HCT116 (cell line): ENCODE measurements around the gene FHL3. TPM values are rescaled to one million over a fixed set of nuclear protein-coding genes. Genes with fewer than 3 reads are reported as not detected.
A peak's percentile ranks its signal among the peaks of the same experiment; 100 is the strongest.

Experiments used
- ATAC-seq: fragments of 200-7000 bp; cut with Tn5 transposase; 2 replicates; pipeline ENCODE4 v1.9.1; 2020; ENCODE audit warnings: mild to moderate bottlenecking, moderate library complexity
- BruUV-seq: library from RNA; stranded (reverse); fragments of 400-500 nt; replicated peaks from 2 replicates; lab custom pipeline; 2021; lab: Mats Ljungman, UMichigan
- CTCF ChIA-PET: fragments of 300-600 bp; sonication (Branson Sonifier 250); formaldehyde crosslinking; loops from one replicate; lab custom pipeline; 2021; ENCODE audit warnings: antibody characterized with exemption; lab: Charles Lee
- POLR2A ChIA-PET: fragments of 300-600, 350-600 bp; sonication (Branson Sonifier 250); formaldehyde crosslinking; loops from one replicate; lab custom pipeline; 2021; ENCODE audit warnings: antibody characterized with exemption; lab: Charles Lee
- RAD21 ChIA-PET, 2 experiments: fragments of 300-600 bp; sonication (Branson Sonifier 250); formaldehyde crosslinking; loops; one replicate each; lab custom pipeline; 2023; ENCODE audit warnings: low total read pairs in 2 of 2; ENCODE audit not compliant: uncharacterized antibody in 2 of 2, unreplicated experiment in 2 of 2, low non-redundant PET in 1 of 2; lab: Charles Lee
- DNase-seq: peaks from one replicate; pipeline ENCODE4 v3.0.0-alpha.2; 2010; ENCODE audit warnings: low read depth, low spot score
- H2AFZ ChIP-seq: fragments of 200-600 bp; shearing (Covaris generic), sonication (generic); 2 replicates; pipeline ENCODE4 v1.6.1; 2017; ENCODE audit warnings: low read depth, mixed run types, mixed read lengths, antibody characterized with exemption, low read length; ENCODE audit not compliant: poor library complexity, severe bottlenecking
- H3K27ac ChIP-seq: 2 replicates; pipeline ENCODE4 v1.5.1; 2012; ENCODE audit warnings: low read depth, low read length
- H3K27me3 ChIP-seq: fragments of 200-600 bp; sonication (generic); 2 replicates; pipeline ENCODE4 v1.6.1; 2016; ENCODE audit warnings: mixed run types, low read length, mixed read lengths; ENCODE audit not compliant: insufficient read depth
- H3K36me3 ChIP-seq, 2 experiments: fragments of 200-500 bp in 1 of 2; fragments of 200-600 bp in 1 of 2; sonication (Bioruptor generic) in 1 of 2; sonication (generic) in 1 of 2; 2 replicates each; pipeline versions ENCODE4 v1.5.1 to v1.6.1; 2014 to 2016; ENCODE audit warnings: low read length in 2 of 2, inconsistent platforms in 1 of 2, mixed read lengths in 1 of 2, mixed run types in 1 of 2; ENCODE audit not compliant: insufficient read depth in 2 of 2, control insufficient read depth in 1 of 2
- H3K4me1 ChIP-seq, 2 experiments: fragments of 200-600 bp in 1 of 2; sonication (generic) in 1 of 2; 2 replicates each; pipeline versions ENCODE4 v1.5.1 to v1.6.1; 2012 to 2017; ENCODE audit warnings: low read length in 2 of 2, inconsistent platforms in 1 of 2, mild to moderate bottlenecking in 1 of 2, mixed read lengths in 1 of 2, mixed run types in 1 of 2, moderate library complexity in 1 of 2; ENCODE audit not compliant: insufficient read depth in 2 of 2, control insufficient read depth in 1 of 2
- H3K4me2 ChIP-seq: fragments of 200-600 bp; sonication (generic); 2 replicates; pipeline ENCODE4 v1.6.1; 2017; ENCODE audit warnings: mixed run types, low read length, mixed read lengths
- H3K4me3 ChIP-seq, 2 experiments: fragments of 200-600 bp in 1 of 2; sonication (generic) in 1 of 2; replicated peaks in 1 of 2; 2 replicates each; pipeline ENCODE4 v1.5.1; 2011 to 2016; ENCODE audit warnings: low read length in 2 of 2, control low read depth in 1 of 2, low read depth in 1 of 2, mild to moderate bottlenecking in 1 of 2, mixed read lengths in 1 of 2, mixed run types in 1 of 2
- H3K79me2 ChIP-seq: fragments of 200-600 bp; sonication (generic); 2 replicates; pipeline ENCODE4 v1.6.1; 2017; ENCODE audit warnings: mild to moderate bottlenecking, mixed run types, low read length, moderate library complexity, mixed read lengths; ENCODE audit not compliant: insufficient read depth
- H3K9ac ChIP-seq: fragments of 200-600 bp; sonication (generic); 2 replicates; pipeline ENCODE4 v1.6.1; 2016; ENCODE audit warnings: low read length, mixed read lengths
- H3K9me2 ChIP-seq: fragments of 200-600 bp; sonication (generic), shearing (Covaris generic); 2 replicates; pipeline ENCODE4 v1.6.1; 2017; ENCODE audit warnings: mixed run types, mild to moderate bottlenecking, moderate library complexity; ENCODE audit not compliant: insufficient read depth
- H3K9me3 ChIP-seq, 2 experiments: fragments of 200-500 bp in 1 of 2; fragments of 200-600 bp in 1 of 2; sonication (Bioruptor generic) in 1 of 2; sonication (generic) in 1 of 2; 2 replicates each; pipeline ENCODE4 v1.6.1; 2014 to 2017; ENCODE audit warnings: low read length in 2 of 2, mixed read lengths in 2 of 2, inconsistent platforms in 1 of 2, low read depth in 1 of 2, mild to moderate bottlenecking in 1 of 2, mixed run types in 1 of 2, moderate library complexity in 1 of 2; ENCODE audit not compliant: control insufficient read depth in 1 of 2, insufficient read depth in 1 of 2
- H4K20me1 ChIP-seq: fragments of 200-600 bp; sonication (generic), shearing (Covaris generic); 2 replicates; pipeline ENCODE4 v1.6.1; 2017; ENCODE audit warnings: mixed run types, mild to moderate bottlenecking, moderate library complexity; ENCODE audit not compliant: insufficient read depth
- CBX3 ChIP-seq: IDR thresholded peaks from 2 replicates; pipeline ENCODE4 v1.6.1; 2012; ENCODE audit warnings: low read depth
- EGR1 ChIP-seq: IDR thresholded peaks from 2 replicates; pipeline ENCODE4 v1.6.1; 2012; ENCODE audit warnings: low read depth
- ELF1 ChIP-seq: IDR thresholded peaks from 2 replicates; pipeline ENCODE4 v1.6.1; 2012; ENCODE audit warnings: low read depth, borderline replicate concordance
- EZH2phosphoT487 ChIP-seq: fragments of 200-600 bp; IDR thresholded peaks from 2 replicates; pipeline ENCODE4 v1.6.1; 2018; ENCODE audit warnings: antibody characterized with exemption, borderline replicate concordance
- FOSL1 ChIP-seq: IDR thresholded peaks from 2 replicates; pipeline ENCODE4 v1.6.1; 2012; ENCODE audit warnings: low read depth
- JUND ChIP-seq: IDR thresholded peaks from 2 replicates; pipeline ENCODE4 v1.6.1; 2012
- POLR2A ChIP-seq: IDR thresholded peaks from 2 replicates; pipeline ENCODE4 v1.7.0; 2011; ENCODE audit warnings: borderline replicate concordance; ENCODE audit not compliant: insufficient read depth, insufficient read length; ENCODE audit errors: extremely low read depth
- RAD21 ChIP-seq: IDR thresholded peaks from 2 replicates; pipeline ENCODE4 v1.6.1; 2012; ENCODE audit warnings: low read depth, mild to moderate bottlenecking
- TCF7L2 ChIP-seq: IDR thresholded peaks from 2 replicates; pipeline ENCODE4 v1.7.0; 2011; ENCODE audit warnings: borderline replicate concordance, inconsistent platforms; ENCODE audit not compliant: insufficient read depth, insufficient read length; ENCODE audit errors: extremely low read depth
- YY1 ChIP-seq: IDR thresholded peaks from 2 replicates; pipeline ENCODE4 v1.6.1; 2011; ENCODE audit warnings: low read length, low read depth, moderate library complexity, mild to moderate bottlenecking; ENCODE audit not compliant: insufficient replicate concordance; ENCODE audit errors: extremely low read depth
- ZFX ChIP-seq: fragments of 450-650 bp; IDR thresholded peaks from 2 replicates; pipeline ENCODE4 v1.6.1; 2017
- ZNF274 ChIP-seq: fragments of 200-500 bp; sonication (Bioruptor generic); IDR thresholded peaks from 2 replicates; pipeline ENCODE4 v1.6.1; 2014; ENCODE audit warnings: mild to moderate bottlenecking, low read depth, low read length, inconsistent platforms
- intact Hi-C: fragments of 100-400 bp; cut with micrococcal nuclease; formaldehyde crosslinking; loops from 2 replicates; pipeline ENCODE4 v1.10.0; 2022
- total RNA-seq: library from RNA; stranded (reverse); gene quantifications from one replicate; pipeline ENCODE4 v1.2.1, GENCODE V29; 2021; ENCODE audit not compliant: unreplicated experiment
- TF ChIP-seq, protein P1 (sequence below): IDR thresholded peaks from 2 replicates; pipeline ENCODE4 v1.6.1; 2012; ENCODE audit warnings: low read depth
- TF ChIP-seq, protein P2 (sequence below), 3 experiments: fragments of 200-600 bp in 1 of 3; sonication (generic) in 1 of 3; IDR thresholded peaks in 2 of 3; conservative IDR thresholded peaks in 1 of 3; 2 replicates each; pipeline ENCODE4 v1.5.1; 2012 to 2017; ENCODE audit warnings: low read depth in 2 of 3, low read length in 2 of 3, antibody characterized with exemption in 1 of 3, borderline replicate concordance in 1 of 3, control low read depth in 1 of 3, mild to moderate bottlenecking in 1 of 3, mixed read lengths in 1 of 3, mixed run types in 1 of 3, moderate library complexity in 1 of 3; ENCODE audit not compliant: insufficient read depth in 1 of 3
- TF ChIP-seq, protein P3 (sequence below): IDR thresholded peaks from 2 replicates; pipeline ENCODE4 v1.6.1; 2012

The FHL3 gene
- total RNA-seq, 1 experiment from 2014 or later: 22.5 TPM

DNA sequence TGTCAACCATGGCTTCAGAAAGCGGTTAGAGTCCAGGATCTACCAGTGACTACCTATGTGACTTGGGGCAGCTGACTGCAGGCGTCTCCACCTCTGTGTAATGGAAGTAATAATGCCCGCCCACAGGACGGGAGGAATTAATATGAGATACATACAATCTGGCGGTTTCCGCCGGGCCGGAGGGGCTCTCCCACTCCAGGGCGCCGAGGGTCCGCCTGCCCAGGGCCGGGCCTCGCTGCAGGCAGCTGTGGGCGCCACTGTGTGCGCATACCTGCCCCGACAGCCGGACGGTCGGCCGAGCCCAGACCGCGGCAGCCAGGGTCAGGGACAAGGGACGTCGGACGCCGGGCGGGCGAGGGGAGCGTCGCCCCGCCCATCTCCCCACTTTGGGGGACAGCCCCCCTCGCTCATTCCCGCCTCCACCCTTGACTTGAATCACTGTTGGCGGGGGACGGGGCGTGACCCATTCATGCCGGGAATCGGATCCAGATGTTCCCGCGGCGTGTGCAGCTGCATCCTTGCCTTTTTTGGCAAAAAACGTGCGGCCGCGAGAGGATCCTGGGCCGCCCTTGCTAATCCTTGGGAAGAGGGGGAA, 9.5 kb downstream of the FHL3 start:
- H3K4me3 ChIP-seq: no peak overlapping the region

DNA sequence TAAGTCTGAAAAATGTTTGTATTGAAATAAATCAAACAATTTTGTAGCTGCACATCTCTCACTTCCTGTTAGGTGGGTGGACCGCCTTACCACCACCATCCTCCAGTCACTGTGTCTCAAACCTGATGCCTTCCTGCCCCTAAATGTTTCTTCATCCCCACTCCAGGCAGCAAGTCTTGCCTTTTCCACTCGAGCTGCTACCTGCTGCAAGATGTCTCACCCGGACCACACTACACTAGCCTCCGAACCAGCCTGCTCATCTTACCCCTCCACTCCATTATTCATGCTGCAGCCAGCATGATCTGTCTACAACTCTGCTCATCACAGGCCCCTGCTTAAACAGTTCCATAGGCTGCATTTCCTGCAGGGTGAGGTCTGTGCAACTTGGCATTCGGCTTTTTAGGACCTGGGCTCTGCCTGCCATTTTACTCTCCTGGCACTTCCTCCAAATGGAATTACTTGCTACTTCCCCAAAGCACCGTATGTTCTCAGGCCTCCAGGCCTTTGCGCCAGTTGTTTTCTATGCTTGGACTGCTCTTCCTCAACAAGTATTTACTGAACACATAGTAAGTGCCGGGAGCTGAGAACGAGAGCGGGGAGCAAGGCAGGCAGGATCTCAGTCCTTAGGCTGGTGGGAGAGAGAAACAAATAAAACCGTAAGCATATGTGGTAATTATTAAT, 10.3 kb downstream of the FHL3 start:
- Histone ChIP-seq H3K4me3 (no peak overlapping the region), H3K9me2 (no peaks in the 10 kb centered on the region), H2AFZ (no peak overlapping the region), H3K4me1 (peaks cover 11 to 20% of the 10 kb centered on the region in 2 experiments), H3K79me2 (peaks cover 8% of the 10 kb centered on the region; the same call in 1 of the 2 replicates), H4K20me1 (no peaks in the 10 kb centered on the region), H3K27me3 (no peaks in the 10 kb centered on the region), H3K4me2 (no peak overlapping the region), H3K36me3 (peaks cover 16 to 18% of the 10 kb centered on the region in 2 experiments; a peak in 3 of 4 replicates), H3K9me3 (no peaks in the 10 kb centered on the region), H3K9ac (no peak overlapping the region), H3K27ac (no peak overlapping the region)
- ChIA-PET RAD21 (no interaction called here), POLR2A (no interaction called here), CTCF (no interaction called here)
- TSS peak; percentile 31 for BruUV-seq
- ATAC-seq (no peak), DNase-seq (no peak)
- TF ChIP-seq CBX3: no peak
- TF ChIP-seq ZNF274: no peak
- TF ChIP-seq ELF1: no peak
- TF ChIP-seq, protein P1, sequence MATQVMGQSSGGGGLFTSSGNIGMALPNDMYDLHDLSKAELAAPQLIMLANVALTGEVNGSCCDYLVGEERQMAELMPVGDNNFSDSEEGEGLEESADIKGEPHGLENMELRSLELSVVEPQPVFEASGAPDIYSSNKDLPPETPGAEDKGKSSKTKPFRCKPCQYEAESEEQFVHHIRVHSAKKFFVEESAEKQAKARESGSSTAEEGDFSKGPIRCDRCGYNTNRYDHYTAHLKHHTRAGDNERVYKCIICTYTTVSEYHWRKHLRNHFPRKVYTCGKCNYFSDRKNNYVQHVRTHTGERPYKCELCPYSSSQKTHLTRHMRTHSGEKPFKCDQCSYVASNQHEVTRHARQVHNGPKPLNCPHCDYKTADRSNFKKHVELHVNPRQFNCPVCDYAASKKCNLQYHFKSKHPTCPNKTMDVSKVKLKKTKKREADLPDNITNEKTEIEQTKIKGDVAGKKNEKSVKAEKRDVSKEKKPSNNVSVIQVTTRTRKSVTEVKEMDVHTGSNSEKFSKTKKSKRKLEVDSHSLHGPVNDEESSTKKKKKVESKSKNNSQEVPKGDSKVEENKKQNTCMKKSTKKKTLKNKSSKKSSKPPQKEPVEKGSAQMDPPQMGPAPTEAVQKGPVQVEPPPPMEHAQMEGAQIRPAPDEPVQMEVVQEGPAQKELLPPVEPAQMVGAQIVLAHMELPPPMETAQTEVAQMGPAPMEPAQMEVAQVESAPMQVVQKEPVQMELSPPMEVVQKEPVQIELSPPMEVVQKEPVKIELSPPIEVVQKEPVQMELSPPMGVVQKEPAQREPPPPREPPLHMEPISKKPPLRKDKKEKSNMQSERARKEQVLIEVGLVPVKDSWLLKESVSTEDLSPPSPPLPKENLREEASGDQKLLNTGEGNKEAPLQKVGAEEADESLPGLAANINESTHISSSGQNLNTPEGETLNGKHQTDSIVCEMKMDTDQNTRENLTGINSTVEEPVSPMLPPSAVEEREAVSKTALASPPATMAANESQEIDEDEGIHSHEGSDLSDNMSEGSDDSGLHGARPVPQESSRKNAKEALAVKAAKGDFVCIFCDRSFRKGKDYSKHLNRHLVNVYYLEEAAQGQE: no peak
- TF ChIP-seq, protein P2, sequence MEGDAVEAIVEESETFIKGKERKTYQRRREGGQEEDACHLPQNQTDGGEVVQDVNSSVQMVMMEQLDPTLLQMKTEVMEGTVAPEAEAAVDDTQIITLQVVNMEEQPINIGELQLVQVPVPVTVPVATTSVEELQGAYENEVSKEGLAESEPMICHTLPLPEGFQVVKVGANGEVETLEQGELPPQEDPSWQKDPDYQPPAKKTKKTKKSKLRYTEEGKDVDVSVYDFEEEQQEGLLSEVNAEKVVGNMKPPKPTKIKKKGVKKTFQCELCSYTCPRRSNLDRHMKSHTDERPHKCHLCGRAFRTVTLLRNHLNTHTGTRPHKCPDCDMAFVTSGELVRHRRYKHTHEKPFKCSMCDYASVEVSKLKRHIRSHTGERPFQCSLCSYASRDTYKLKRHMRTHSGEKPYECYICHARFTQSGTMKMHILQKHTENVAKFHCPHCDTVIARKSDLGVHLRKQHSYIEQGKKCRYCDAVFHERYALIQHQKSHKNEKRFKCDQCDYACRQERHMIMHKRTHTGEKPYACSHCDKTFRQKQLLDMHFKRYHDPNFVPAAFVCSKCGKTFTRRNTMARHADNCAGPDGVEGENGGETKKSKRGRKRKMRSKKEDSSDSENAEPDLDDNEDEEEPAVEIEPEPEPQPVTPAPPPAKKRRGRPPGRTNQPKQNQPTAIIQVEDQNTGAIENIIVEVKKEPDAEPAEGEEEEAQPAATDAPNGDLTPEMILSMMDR (IDR thresholded peaks at IDR 0.05 in 2 of 3, conservative IDR thresholded peaks at IDR 0.05 in 1 of 3; ENCODE audit: borderline replicate concordance in 1 of 3, insufficient read depth in 1 of 3, low read depth in 2 of 3, low read length in 2 of 3): no peak
- TF ChIP-seq TCF7L2: no peak
- no peak for TF ChIP-seq JUND
- no peak for TF ChIP-seq RAD21
- TF ChIP-seq EGR1: no peak
- TF ChIP-seq FOSL1: no peak
- TF ChIP-seq POLR2A: no peak
- intact Hi-C loops: no loop called here

More for the DNA sequence above, 9.5 kb downstream of the FHL3 start:
- Histone ChIP-seq H3K4me2 (no peak overlapping the region), H4K20me1 (no peaks in the 10 kb centered on the region), H3K4me1 (peaks cover 20 to 22% of the 10 kb centered on the region in 2 experiments), H3K9me3 (no peaks in the 10 kb centered on the region), H3K9me2 (no peaks in the 10 kb centered on the region), H3K27me3 (no peaks in the 10 kb centered on the region), H3K27ac (no peak overlapping the region), H3K79me2 (peaks cover 14% of the 10 kb centered on the region; the same call in 1 of the 2 replicates), H3K9ac (no peak overlapping the region), H3K36me3 (peaks cover 16 to 18% of the 10 kb centered on the region in 2 experiments; a peak in 3 of 4 replicates), H2AFZ (no peak overlapping the region)
- intact Hi-C loops: no loop called here
- TF ChIP-seq EZH2phosphoT487 (no peak), CBX3 (no peak), ZNF274 (no peak), ZFX (no peak), YY1 (no peak)
- TF ChIP-seq, protein P3, sequence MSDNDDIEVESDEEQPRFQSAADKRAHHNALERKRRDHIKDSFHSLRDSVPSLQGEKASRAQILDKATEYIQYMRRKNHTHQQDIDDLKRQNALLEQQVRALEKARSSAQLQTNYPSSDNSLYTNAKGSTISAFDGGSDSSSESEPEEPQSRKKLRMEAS: no peak
- no TSS peak for BruUV-seq
- CTCF ChIA-PET: no interaction called here
- DNase-seq (no peak), ATAC-seq (no peak)
- RAD21 ChIA-PET: no interaction called here
- POLR2A ChIA-PET: no interaction called here
